ENCODE data around the gene TMA7B.

Gene TMA7B

DNA sequence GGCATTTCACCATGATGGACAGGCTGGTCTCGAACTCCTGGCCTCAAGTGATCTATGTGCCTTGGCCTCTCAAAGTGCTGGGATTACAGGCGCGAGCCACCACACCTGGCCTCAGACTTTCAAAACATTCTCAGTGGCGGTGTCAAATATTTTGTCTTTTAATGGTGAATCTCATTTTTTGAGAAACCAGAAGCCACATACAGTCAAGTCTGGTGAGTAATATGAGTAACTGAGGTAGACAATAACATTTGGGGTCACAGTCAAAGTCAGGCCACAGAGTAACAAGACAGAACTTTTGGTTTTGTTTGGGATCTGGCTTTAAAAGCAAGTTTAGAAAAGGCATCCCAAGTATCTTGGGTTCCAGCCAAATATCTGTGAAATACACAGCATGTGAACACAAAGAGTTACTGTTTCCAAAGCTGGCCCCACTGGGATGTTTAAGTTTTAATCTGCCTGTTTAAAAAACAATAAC lies 5.6 kb upstream of the TMA7B start:
- no peak for DNase-seq

DNA sequence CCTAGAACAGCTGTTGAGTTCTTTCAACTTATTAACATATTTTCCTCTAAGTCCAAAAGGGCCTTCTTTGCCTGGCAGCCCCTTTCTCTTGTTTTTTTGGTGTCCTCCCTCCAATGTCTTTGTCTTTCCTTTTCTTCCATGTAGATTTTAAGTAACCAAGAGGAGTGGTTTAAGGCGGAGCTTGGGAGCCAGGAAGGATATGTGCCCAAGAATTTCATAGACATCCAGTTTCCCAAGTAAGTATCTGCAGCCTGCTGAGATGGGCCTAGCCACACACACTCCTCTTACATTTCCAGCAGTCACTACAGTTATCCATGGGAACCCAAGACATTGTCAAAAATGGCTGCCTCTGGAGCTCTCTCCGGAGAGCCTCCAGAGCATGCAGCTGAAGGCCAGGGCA lies 4.5 kb upstream of the TMA7B start:
- no peak for DNase-seq

DNA sequence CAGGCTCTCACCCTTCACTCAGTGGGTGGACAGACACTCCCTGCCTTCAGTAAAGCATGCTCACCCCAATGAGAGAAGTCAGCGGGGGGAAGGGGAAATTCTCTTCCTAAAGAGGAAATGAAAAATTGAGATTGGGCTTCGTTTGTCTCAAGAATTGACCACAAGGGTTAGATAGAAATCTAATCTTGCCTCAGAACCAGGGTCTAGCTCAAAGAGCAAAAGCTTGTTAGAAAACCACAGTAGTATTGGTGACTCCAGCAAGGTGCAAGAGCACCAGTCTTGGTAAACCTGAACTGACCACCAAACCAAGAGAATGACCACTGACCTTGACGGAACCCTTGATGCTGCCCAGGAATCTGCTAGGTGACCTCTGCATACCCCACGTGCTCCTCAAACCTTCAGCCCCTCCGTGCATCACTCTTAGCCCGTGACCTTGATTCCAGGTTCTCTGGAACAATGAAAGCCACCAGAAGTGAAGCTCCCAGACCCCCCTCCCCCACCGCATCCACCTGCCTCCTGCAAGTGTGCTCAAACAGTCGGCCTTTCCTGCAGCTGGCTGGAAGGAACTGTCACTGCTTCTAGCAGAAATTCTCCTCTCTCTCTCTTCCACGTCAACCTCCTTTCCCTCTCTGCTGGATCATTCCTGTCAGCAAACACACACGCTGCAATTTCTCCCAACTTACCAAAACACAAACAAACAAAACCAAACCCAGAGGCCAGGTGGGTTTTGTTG lies 3.1 kb upstream of the TMA7B start:
- DNase-seq, result no peak

DNA sequence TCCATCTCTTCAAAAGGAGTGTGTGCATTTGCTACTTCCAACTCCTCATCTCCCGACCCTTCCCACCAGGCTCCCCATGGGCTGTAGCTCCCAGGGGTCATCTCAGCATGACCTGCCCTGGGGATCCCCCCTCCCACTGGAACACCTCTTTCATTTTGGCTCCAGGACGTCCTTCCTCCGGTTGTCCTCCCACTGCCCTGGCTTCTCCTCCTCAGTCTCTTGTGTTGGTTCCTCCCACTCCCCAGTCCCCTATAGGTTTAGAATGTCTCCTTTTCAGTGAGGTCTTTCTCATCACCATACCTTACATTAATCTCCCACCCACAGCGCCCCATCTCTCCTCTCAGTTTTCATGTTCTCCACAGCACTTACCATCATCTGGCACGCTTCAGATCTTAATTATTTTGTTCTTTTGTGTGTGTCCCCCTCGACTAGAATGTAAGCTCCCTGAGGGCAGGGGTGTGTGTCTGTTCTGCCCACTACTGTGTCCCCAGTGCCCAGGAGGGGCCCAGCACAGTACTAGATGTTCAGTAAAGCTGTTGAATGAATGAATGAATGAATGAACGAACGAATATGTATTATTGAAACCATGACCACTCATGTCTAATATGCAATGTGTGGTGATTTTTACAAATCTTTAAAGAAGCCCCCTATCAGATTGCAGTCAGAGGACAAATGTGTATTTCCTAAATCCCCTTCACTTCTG lies 2.0 kb upstream of the TMA7B start:
- DNase-seq, result no peak

DNA sequence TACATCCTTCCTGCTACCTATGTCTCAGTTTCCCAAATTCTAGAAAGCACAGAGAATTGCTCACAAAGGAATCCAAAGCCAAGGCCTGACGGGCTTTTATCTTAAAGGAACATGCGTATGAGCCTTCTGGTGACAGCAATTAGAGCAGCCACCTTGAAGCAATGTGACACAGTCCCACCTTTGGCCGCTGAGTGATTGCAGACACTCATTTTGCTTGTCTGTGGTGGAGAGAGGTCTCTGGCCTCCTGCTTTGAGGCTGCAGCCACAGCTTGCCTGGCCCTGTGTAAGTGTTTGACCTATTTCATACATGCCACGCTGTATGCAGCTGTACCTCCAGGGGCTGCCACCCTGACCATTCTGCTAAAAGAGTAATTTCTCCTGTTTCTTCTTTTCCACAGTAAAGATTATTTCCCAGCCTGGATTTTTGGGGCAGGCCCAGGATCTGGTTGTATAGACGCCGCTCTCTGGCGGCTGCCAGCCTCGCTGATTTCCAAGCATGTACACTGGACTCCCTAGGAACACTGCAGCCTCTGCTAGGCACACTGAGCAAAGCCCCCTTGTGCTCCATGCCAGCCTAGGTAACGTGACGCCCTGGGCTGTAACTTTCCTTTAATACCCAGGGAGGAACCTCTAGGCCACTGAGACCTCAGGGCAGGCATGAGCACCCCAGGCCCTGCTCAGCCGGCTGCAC lies 1.1 kb upstream of the TMA7B start:
- no peak for DNase-seq

DNA sequence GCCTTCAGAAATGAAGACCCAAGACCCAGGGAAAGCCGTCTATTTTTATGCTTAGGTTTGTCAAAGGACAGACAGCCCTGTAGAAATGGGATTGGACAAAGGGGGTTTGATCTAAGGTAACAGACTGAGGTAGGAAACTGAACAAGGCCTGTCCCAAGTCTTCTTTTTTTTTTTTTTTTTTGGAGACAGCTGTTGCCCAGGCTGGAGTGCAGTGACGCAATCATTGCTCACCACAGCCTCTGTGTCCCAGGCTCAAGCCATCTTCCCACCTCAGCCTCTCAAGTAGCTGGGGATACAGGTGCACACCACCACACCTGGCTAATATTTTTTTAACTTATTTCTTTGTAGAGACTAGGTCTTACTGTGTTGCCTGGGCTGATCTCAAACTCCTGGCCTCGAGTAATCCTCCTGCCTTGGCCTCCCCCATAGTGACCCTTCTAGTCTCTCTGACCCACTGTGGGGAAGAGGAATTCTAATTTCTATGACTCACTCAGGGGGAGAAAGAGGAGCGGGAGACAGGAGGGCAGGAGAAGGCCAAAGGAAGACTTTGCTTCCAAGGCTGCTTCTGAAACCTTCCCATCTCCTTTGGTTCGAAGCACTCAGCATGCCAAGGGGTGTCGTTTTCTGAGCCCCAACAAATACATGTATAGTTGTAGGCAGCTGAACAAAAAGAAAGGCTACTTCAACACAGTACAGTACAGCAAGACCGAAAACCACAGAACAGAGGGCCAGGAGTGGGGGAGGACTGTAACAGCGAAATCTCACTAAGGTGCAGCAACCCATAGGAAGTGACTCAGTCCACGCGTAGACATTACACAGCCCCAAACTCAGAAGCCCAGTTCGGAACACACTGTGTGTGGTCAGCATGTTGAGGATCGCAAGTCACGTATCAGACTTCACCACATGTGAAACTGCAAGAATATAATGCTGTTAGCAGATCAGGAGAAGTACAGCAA lies 872 bp downstream of the TMA7B start:
- peak; percentile 71 to 72 for DNase-seq

DNA sequence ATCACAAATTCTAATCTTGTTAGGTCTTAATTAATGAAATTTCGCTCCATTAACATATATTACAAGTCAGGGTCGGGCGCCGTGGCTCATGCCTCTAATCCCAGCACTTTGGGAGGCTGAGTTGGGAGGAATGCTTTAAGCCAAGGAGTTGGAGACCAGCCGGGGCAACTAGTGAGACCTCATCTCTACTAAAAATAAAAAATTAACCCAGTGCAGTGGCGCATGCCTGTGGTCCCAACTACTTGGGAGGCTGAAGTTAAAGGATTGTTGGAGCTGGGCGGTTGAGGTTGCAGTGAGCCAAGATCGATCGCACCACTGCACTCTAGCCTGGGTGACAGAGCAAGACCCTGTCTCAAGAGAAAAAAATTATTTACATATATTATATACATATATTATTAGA lies 1.9 kb downstream of the TMA7B start:
- no peak for DNase-seq

DNA sequence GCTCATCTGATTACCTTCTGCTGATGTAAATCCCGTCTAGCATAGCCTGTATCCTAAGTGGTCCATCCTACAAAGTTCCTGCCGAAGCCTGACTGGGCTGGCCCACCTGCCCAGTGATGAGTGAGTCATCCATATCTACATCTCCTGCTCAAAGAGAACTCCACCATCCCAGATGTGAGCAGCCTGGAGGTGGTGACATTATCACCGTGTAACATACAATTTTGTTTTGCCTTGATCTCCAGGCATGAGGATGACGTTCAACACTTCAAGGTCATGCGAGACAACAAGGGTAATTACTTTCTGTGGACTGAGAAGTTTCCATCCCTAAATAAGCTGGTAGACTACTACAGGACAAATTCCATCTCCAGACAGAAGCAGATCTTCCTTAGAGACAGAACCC lies 5.6 kb downstream of the TMA7B start:
- no peak for DNase-seq

DNA sequence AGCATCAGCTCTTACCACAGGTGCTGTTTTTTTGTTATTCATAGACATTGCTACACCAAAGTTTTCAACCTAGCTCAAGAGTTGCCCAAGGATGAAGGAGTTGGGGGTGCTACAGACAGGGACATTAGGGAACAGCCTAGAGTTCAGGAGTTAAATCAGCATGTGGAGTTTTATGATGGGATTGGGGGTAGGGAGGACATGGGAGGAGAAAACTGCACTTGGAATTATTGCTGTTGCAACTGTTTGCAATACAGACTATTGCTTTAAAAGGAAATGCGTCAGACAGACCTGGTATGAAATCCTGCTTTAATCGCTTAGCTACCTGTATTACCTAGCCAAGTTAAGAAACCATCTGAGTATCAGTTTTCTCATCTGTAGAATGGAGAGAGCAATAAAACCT lies 6.3 kb downstream of the TMA7B start:
- DNase-seq, result no peak

DNA sequence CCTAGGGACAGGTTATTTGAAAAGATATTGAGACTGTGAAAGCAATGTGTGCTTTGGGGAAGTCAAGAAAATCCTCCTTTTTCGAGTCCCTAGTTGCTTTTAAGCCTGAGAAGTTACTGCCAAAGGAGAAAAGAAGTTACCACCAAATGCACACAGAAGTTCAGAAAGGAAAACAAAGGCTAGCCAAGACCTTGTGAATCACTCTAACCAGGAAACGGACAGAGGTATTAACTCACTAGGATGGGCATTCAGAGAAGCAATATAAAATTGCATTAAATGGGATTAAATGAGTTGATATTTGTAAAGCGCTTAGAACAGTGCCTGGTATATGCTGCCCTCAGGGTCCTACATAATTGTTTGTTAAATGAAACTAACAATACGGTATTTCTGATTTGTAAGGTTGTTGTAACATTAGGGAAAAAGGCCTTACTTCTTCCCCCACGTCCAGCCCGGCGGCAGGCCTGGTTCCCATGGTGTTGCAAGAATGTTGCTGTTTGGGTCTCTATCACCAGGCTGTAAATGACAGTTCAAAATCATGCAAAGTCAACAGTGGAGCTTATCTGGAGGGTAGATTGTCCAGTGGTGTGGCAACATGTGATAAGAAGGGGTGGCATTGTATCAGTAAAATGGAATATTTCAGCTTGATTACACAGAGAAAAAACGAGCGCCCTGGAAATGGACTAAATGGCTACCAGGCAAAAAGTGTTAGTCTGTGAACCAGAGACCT lies 7.1 kb downstream of the TMA7B start:
- DNase-seq, result no peak

DNA sequence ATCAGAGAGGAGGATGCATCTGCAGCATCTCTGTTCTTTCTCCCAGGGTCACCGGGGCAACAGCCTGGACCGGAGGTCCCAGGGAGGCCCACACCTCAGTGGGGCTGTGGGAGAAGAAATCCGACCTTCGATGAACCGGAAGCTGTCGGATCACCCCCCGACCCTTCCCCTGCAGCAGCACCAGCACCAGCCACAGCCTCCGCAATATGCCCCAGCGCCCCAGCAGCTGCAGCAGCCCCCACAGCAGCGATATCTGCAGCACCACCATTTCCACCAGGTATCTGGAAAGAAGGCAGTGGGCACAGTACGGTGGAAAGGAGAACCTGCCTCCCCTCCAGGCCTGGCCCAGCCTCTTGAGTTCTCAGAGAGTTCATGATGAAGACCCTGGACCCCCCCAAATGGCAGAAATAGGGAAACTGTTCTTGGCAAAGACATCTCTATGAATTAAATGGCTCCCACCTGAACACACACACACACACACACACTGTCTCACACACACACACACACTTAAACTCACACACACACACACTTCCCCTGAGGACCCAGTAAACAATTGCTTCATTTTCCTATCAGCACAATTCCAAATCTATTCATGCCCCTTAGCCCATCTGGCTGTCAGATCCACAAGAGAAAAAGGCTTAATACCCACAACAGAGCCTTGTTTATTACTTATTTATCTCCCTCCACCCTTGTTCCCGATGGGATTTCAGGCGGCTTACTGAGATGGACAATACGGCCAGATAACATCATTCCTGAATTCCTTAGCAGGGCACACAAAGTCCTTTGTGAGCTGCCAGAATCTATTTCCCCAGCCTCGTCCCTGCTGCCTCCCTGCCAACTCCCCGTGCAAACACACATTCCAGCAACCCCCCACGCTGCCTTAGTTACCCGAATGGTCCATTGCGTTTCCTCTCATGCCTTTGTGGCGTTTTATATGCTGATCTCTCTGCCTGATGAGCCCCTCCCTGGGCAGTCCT lies 8.1 kb downstream of the TMA7B start:
- no peak for DNase-seq

DNA sequence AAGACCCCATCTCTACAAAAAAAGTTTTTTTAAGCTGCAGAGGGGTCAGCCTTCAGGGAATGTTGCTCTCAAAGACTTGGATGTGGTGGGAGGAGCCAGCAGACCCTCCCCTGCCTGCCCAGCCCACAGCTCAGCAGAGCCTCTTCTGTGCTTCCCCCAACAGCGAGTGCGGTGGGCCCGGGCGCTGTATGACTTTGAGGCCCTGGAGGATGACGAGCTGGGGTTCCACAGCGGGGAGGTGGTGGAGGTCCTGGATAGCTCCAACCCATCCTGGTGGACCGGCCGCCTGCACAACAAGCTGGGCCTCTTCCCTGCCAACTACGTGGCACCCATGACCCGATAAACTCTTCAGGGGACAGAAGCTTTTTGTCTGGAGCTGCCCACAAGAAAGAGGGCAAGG lies 10.5 kb downstream of the TMA7B start:
- DNase-seq, result no peak

DNA sequence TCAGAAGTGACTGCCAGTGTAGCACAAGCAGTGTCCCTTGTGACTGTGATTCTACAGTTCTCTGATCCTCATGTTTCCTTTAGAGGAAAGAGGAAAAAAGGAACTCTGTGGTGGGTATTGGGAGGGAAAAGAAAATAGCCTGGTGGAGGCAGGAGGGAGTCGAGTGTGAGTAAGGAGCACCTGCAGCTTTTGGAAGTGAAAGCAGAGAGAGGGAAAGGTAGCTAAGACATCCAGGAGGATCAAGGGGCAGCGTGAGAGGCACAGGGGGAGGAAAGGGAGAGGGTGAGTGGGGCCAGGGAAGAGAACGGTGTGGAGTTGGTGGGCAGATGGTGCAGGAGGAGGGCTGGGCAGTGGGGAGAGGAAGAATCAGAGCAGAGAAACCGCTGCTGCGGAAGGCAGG lies 12.4 kb downstream of the TMA7B start:
- DNase-seq, result no peak

DNA sequence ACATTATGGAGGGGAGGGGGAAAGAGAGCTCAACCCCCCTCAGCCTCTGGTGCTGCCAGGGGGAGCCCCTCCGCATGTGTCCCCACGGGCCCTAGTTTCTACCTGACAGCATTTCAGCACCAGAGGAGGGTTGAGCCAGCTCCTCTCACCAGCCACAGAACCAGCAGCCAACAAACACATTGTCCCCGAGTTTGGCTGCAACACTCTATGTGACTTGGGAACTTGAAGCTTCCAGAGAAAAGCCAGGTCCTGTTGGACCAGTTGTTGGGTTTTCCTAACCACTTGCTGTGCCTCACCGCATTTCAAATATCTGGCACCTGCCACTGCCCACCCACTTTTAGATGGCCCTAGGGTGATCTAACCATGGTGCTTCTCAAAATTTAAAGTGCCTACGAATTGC lies 13.5 kb downstream of the TMA7B start:
- DNase-seq, result no peak

DNA sequence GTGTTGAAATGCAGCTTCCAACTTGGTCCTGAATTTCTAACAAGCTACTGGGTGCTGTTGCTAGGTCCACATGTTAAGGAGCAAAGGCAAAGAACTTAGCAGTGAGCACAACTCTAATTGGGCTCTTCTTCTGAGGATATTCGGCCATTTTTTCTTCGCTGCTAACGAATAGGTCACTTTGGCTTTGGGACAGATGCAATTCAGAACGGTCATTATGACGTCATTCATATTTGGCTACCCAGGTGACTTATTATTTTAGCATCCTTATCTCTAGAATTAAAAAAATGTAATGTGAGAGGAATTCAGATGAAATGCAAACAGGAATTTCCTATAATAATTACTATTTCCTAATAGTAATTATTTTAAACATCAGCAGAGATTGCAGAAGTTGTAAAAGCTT lies 13.9 kb downstream of the TMA7B start:
- DNase-seq, result no peak

DNA sequence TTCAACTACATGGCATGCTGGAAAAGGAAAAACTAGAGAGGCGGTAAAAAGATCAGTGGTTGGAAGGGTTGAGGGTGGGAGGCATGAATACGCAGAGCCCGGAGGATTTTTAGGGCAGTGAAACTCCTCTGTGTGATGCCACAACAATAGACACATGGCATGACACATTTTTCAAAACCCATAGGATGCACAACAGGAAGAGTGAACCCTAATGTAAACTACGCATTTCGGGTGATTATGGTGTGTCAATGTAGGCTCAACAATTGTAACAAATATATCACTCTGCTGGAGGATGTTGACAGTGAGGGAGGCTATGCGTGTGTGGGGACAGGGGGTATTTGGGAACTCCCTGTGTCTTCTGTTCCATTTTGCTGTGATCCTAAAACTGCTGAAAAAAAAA lies 18.9 kb downstream of the TMA7B start:
- no peak for DNase-seq

DNA sequence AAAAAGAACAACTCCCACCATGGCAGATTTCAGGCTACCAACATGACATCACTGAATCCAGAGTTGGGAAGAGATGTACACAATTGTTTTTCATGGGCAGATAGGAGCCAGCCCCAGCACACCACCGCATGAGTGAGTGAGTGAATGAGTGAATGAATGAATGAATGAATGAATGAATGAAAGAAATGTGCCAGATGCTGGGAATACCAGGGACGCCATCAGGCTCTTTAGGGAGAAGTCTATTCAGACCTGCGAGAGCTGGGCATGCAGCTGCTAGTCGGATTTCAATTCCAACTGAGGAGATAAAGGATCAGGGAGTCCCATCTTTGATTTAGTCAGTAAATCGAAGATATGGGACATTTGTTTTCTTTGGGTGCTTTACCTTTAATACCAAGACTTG lies 19.3 kb downstream of the TMA7B start:
- DNase-seq, result no peak

DNA sequence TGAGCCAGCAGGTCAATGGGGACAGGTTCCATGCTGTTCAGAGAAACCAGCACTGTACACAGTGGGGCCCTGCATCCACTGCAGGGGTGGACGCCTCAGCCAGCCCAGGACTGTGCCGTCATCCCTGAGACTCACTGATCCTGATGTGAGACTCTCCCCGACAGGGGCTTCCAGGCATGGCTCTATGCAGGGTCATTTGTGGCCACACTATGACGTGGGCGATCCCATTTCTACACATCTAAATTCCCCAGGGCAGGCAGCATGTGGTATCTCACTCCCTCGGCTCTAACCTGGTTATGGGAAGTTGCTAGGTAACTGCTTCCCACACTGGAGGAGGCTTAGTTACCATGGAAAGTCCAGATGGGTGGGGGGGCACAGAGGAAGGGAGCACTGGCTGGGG lies 20.4 kb downstream of the TMA7B start:
- no peak for DNase-seq

DNA sequence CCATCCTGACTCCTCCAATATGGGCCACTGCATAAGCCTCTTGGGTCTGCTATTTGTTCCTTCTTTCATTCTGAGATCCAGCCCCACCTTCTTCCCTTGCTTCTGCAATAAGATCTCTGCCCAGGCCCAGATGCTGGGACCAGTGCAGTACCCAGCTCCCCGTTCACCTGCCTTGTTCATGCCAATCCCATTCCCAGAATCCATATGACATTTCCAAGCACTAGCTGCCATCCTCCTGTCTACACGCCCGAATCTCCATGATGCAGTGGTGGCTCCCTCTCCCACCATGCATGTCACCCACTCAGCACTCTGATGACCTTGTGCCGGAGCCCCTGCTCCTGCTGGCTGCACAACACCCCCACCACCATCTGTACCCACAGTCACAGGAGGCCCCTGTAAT lies 23.1 kb downstream of the TMA7B start:
- DNase-seq, result no peak

DNA sequence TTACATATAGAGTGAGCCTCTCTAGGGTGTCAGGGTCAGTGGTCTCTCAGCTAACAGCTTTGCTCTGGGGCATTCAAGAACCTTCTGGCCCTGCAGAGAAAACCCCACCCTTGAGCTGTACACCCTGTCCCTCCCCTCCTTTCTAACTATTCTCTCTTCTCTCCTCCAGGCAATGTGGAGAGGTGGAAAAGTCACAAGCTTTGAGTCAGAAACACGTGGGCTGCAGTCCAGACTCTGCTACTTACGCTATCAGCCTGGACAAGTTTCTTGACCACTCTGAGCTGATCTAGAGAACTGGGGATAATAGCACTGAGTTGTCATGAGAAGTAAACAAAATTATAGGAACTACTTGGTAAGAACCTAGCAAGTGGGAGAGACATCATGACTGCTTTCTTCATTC lies 23.8 kb downstream of the TMA7B start:
- DNase-seq, result no peak

DNA sequence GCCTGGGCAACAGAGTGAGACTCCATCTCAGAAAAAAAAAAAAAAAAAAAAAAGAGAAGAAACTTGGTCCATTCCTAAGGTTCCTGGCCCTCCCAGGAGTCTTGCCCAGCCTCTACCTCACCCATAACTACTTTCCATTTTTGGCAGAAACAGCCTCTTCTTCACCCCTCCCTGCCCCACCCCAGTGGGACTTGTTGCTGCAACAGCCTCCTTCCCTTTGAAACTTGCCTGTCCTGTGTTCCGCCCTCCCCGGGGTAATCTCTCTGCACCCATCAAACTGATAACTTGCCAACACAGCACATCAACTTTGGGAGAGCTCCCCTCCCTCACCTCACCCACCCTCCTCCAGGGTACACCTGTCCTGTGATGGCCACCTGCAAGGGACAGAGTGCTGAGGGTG lies 24.5 kb downstream of the TMA7B start:
- DNase-seq, result no peak
